Right atrium auricular region (tissue), 2 donors: ENCODE results near the gene CRAT. TPM values are rescaled to one million over a fixed set of nuclear protein-coding genes. Genes with fewer than 3 reads are reported as not detected.

Experiments
- DNase-seq: peaks from one replicate; pipeline ENCODE4 v3.0.0-alpha.2; 2019; ENCODE audit warnings: low spot score
- H3K27ac ChIP-seq, 2 donors: fragments of 200-600 bp; sonication (generic); 1 replicate in 1 of 2; 2 replicates in 1 of 2; pipeline ENCODE4 v1.5.1; 2016 to 2019
- H3K27me3 ChIP-seq, 2 donors: fragments of 200-600 bp; sonication (generic); one replicate each; pipeline versions ENCODE4 v1.5.1 to v1.6.0; 2017 to 2019
- H3K36me3 ChIP-seq: fragments of 200-600 bp; sonication (generic); one replicate; pipeline ENCODE4 v1.5.1; 2016
- H3K4me1 ChIP-seq, 2 donors: fragments of 200-600 bp; sonication (generic); one replicate each; pipeline versions ENCODE4 v1.5.1 to v1.6.0; 2017 to 2019
- H3K4me3 ChIP-seq, 2 donors: fragments of 200-600 bp; sonication (generic); 1 replicate in 1 of 2; 2 replicates in 1 of 2; pipeline ENCODE4 v1.5.1; 2017 to 2019; ENCODE audit warnings: mild to moderate bottlenecking in 1 of 2, moderate library complexity in 1 of 2
- H3K9me3 ChIP-seq, 2 donors: fragments of 200-600 bp; sonication (generic); one replicate each; pipeline ENCODE4 v1.5.1; 2019
- total RNA-seq, 2 donors: library from RNA; depleted of rRNA; stranded (reverse); fragments of >200 nt; gene quantifications; one replicate each; pipeline ENCODE4 v1.1.0, GENCODE V29; 2016
- TF ChIP-seq, protein P1 (sequence below), 2 donors: fragments of 200-600 bp; sonication (generic); IDR thresholded peaks; one replicate each; pipeline ENCODE4 v1.5.1; 2019; ENCODE audit warnings: antibody characterized with exemption in 2 of 2

CRAT gene
- total RNA-seq, 2 donors from 2014 or later, result 73.0 to 75.0 TPM

- no peak for DNase-seq
- H3K4me1 ChIP-seq, result peaks cover 0 to 11% of the 10 kb centered on the region in 2 donors
- no peaks in the 10 kb centered on the region for H3K9me3 ChIP-seq
- H3K36me3 ChIP-seq, result peaks cover 77% of the 10 kb centered on the region
- no peak overlapping the region for H3K27ac ChIP-seq
- no peak overlapping the region for H3K4me3 ChIP-seq
- TF ChIP-seq, protein P1, sequence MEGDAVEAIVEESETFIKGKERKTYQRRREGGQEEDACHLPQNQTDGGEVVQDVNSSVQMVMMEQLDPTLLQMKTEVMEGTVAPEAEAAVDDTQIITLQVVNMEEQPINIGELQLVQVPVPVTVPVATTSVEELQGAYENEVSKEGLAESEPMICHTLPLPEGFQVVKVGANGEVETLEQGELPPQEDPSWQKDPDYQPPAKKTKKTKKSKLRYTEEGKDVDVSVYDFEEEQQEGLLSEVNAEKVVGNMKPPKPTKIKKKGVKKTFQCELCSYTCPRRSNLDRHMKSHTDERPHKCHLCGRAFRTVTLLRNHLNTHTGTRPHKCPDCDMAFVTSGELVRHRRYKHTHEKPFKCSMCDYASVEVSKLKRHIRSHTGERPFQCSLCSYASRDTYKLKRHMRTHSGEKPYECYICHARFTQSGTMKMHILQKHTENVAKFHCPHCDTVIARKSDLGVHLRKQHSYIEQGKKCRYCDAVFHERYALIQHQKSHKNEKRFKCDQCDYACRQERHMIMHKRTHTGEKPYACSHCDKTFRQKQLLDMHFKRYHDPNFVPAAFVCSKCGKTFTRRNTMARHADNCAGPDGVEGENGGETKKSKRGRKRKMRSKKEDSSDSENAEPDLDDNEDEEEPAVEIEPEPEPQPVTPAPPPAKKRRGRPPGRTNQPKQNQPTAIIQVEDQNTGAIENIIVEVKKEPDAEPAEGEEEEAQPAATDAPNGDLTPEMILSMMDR (IDR thresholded peaks at IDR 0.05), result no peak
- no peaks in the 10 kb centered on the region for H3K27me3 ChIP-seq
These were observed 46.1 kb downstream of the CRAT start for GRCh38 chr9:129064499-129064908.

GRCh38 chr9:129063061-129063460 lies 47.5 kb downstream of the CRAT start:
- DNase-seq, result no peak
- Histone ChIP-seq H3K4me3 (no peak overlapping the region), H3K9me3 (no peaks in the 10 kb centered on the region), H3K36me3 (peaks cover 78% of the 10 kb centered on the region), H3K4me1 (no peaks in the 10 kb centered on the region), H3K27me3 (no peaks in the 10 kb centered on the region), H3K27ac (no peak overlapping the region)
- TF ChIP-seq, protein P1 (IDR thresholded peaks at IDR 0.05), result no peak

DNA sequence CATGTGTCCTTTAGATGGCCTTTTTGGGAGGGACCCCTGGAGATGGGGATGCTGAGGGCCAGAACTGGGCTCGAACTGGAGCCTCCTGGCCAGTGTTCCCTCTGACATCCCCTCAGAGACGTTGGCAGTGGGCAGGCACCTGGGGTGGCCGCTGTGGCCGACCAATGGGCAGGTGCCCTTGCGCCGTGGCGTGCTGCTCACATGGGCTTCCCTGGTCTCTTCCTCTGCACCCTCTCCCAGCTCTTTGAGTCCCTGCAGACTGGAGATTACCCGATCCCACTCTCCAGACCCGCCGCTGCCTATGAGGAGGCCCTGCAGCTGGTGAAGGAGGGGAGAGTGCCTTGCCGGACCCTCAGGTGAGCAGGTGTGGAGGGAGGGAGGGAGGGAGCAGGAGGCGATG lies 49.6 kb downstream of the CRAT start:
- Histone ChIP-seq H3K9me3 (no peaks in the 10 kb centered on the region), H3K4me3 (no peak overlapping the region), H3K4me1 (no peaks in the 10 kb centered on the region), H3K36me3 (peaks cover 77% of the 10 kb centered on the region), H3K27me3 (no peaks in the 10 kb centered on the region), H3K27ac (no peak overlapping the region)
- DNase-seq, result no peak
- TF ChIP-seq, protein P1 (IDR thresholded peaks at IDR 0.05), result no peak

- Histone ChIP-seq H3K27ac (no peak overlapping the region), H3K9me3 (no peaks in the 10 kb centered on the region), H3K4me3 (no peak overlapping the region), H3K4me1 (no peaks in the 10 kb centered on the region), H3K36me3 (peaks cover 68% of the 10 kb centered on the region), H3K27me3 (no peaks in the 10 kb centered on the region)
- TF ChIP-seq, protein P1 (IDR thresholded peaks at IDR 0.05), result no peak
- no peak for DNase-seq
These were observed 50.5 kb downstream of the CRAT start for GRCh38 chr9:129059796-129060785.

DNA sequence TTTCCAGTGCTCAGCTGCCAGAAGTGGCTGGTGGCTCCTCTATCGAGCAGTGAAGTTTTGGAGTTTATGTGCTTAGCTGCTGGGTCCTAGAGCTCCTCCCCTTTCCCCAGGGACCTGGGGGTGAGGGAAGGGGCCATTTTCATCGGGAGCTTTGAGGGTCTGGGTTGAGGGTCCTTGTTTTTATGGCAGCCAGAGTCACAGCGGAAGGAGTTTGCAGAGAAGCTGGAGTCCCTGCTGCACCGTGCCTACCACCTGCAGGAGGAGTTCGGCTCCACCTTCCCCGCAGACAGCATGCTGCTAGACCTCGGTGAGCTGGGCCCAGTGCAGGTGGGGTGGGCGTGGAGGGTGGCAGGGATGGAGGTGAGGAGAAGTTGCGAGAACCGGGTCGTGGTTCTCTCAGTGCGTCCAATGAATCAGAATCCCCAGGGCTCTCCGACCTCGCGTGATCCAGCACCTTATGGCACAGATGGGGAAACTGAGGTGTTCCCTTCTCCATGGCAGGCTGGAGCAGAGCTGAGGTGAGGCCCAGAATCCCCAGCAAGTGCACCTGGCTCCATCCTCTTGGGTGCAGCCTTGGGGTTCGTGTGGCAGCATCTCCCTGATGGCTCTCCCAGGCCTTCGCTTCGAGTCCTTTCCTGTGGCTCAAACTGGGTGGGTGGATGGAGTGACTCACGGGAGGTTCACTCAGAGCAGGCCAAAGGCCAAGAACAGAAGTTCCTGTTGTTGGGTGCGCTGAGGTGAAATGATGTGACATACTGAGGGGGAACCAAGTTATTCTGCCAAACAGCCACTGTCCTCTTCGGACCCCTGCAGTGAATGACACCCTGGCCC lies 51.4 kb downstream of the CRAT start:
- DNase-seq, result no peak
- no peak overlapping the region for H3K4me3 ChIP-seq
- H3K9me3 ChIP-seq, result no peaks in the 10 kb centered on the region
- peaks cover 70% of the 10 kb centered on the region for H3K36me3 ChIP-seq
- no peak overlapping the region for H3K27ac ChIP-seq
- TF ChIP-seq, protein P1 (IDR thresholded peaks at IDR 0.05), result no peak
- no peaks in the 10 kb centered on the region for H3K4me1 ChIP-seq
- H3K27me3 ChIP-seq, result no peaks in the 10 kb centered on the region
